HG03039 (cell line): ENCODE results near the gene FAS.

Experiments used
- ATAC-seq: cut with Tn5 transposase; IDR thresholded peaks from one replicate; pipeline ENCODE4 v1.9.1; 2021; ENCODE audit warnings: mild to moderate bottlenecking, moderate library complexity; ENCODE audit not compliant: unreplicated experiment

The FAS gene

DNA sequence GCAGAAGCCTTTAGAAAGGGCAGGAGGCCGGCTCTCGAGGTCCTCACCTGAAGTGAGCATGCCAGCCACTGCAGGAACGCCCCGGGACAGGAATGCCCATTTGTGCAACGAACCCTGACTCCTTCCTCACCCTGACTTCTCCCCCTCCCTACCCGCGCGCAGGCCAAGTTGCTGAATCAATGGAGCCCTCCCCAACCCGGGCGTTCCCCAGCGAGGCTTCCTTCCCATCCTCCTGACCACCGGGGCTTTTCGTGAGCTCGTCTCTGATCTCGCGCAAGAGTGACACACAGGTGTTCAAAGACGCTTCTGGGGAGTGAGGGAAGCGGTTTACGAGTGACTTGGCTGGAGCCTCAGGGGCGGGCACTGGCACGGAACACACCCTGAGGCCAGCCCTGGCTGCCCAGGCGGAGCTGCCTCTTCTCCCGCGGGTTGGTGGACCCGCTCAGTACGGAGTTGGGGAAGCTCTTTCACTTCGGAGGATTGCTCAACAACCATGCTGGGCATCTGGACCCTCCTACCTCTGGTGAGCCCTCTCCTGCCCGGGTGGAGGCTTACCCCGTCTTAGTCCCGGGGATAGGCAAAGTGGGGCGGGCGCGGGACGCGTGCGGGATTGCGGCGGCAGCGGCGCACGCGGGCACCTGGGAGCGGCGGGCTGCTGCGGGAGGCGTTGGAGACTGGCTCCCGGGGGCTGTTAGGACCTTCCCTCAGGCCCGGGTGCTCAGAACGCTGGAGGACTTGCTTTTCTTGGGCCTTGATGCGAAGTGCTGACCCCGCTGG is at the start of gene FAS:
Gene FAS, plus strand, starts transcription at position 415 of the 777 bp plus-strand sequence. Its CDS starts 79 bp downstream, at position 494.
- ATAC-seq, result peak; percentile 60

DNA sequence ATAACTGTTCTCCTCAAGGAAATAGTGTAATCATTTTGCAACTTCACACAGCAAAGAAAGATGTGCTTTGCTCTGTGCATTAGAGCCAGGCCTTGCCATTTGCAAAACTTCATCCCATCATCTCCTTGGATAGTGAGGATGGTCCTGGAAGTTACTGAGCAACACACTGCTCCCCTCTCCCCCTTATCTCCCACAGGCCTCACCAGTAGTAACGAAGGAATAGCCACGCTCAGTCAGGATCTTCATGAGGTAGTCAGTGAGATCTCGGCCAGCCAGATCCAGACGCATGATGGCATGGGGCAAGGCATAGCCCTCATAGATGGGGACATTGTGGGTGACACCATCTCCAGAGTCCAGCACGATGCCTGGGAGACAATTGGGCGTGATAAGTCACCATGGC is 49.6 kb upstream of the FAS start:
- no peak for ATAC-seq

DNA sequence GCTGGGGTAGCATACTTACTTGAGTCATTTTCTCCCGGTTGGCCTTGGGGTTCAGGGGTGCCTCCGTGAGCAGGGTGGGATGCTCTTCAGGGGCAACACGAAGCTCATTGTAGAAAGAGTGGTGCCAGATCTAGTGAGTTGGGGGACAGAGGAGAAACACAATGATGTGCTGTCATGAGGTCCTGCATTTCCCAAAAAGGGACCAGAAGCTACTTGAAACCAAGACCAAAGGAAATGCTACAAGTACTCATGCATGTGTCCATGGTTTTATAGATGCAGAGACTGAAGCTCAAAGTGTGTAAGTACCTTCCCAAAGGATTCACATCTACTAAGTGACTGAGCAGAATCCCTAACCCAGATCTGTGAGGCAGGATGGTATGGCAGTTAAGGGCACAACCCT is 46.8 kb upstream of the FAS start:
- no peak for ATAC-seq

DNA sequence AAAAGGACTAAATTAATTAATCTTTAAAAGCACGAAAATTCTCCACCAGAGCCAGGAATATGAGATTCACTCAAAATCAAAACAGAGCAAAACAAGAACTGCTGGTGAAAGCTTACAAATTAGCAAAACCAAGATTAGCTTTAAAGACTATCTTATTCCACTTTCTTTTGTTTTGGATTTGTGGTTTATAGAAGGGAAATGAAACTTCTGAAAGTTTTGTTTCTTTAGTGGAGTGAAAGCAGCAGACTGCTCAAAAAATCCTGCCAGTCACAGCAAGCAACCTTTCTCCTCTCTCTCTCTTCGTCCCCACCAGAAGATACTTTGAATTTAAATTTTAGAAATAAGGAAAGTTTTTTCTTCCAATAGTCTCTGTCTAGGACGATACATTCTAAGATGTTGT is 45.8 kb upstream of the FAS start:
- ATAC-seq, result no peak

DNA sequence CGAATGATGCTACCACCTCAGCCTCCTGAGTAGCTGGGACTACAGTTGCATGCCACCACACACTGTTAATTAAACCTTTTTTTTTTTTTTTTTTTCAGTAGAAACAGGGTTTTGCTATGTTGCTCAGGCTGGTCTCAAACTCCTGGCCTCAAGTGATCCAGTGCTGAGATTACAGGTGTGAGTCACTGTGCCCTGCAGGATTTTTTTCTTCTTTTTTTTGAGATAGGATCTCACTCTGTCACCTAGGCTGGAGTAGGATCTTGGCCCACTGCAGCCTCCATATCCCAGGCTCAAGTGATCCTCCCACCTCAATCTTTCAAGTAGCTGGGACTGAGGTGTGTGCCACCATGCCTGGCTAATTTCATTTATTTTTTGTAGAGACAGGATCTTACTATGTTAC is 44.4 kb upstream of the FAS start:
- no peak for ATAC-seq

DNA sequence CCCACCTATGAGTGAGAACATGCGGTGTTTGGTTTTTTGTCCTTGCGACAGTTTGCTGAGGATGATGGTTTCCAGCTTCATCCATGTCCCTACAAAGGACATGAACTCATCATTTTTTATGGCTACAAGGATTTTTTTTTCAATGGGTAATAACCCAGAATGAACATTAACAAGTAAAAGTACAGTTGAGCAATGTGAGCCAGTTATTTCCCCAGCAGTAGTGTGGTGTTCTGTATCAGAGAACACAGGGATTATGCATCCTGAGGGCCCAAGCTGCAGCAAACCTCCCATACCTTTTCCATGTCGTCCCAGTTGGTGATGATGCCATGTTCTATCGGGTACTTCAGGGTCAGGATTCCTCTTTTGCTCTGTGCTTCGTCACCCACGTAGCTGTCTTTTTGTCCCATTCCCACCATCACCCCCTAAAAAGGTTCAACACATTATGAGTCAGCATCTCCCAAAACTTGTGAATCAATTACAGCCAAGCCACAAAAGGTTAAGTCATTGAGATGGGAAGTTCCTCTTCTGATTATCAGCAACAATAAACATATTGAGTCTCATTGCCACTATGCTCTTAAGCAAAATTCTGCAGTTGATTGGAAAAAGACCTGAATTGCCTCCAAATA is 43.5 kb upstream of the FAS start:
- ATAC-seq, result no peak

DNA sequence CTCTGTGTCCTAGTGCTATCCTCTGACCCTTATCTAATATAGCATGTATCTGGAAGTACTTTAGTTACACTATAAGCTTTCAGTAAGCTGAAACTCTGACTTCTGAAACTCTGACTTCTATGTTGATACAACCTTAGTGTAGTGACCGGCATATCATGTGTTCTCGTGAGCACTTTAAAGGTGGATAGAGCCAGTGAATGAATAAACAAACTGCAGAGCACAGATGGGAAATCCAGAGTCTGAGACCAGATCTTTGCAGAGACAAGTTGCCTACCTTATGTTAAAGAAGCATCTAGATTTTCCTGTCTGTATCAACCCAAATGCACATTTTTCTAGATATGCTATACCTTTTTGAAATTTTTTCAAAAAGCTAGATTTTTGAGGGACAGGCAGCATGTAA is 41.5 kb upstream of the FAS start:
- no peak for ATAC-seq

DNA sequence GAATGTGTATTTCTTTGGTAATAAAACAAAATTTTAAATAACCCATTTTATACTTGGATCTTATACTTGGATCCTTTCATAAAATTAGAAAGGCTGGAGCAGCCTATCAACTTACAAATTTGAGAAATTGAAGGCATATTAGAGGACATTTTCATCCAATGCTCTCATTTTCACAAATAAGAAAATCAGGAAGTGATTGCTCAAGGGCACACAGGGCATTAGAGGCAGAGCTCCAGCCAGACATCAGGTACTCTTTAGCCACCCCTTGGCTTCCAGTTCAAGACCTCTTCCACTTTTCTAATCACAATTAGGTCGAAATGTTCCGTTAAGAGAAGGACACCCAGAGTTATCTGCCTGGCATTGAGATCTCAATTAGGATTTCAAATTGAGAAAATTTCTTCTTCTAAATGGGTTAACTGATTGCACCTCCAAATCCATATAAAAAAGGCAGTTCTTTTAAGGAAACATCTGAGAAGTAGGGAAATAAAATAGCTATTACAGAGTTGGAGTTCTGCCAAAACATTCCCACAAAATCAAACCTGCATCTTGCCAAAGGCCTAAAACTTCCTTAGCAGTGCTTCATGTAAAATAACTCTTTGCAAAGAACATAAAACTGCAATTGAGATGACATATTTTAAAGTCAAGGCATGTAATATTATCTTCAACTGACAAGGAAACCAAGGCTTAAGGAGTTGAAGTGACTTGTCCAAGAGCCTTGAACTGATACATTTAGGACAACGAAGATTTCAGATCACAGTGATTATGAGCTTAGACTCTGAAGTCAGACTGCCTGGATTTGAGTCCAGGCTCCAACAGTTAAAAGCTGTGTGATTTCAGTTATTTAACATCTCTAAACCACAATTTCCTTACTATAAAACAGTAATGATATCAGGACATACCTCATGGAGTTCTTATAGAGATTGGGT is 40.4 kb upstream of the FAS start:
- ATAC-seq, result no peak

DNA sequence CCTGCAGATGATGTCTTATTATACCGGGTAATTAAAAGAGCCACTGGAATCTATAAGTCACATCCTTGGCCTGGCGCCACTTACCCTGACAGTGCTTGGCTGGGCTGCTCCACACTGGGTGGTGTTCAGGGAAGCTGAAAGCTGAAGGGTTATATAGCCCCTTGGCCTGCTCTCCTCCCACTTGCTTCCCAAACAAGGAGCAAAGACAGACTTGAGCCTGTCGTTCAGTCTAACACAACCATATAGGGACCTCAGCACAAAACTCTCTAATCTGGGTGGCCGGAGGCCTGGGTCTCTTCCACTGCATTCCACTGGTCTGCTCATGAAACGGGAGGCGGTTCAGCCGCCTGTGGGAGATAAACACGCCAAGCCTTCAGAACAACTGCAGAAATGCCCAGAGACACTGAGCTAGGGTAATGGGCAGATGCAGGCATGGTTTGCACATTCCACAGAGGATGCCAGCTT is 37.9 kb upstream of the FAS start, which contains the start of gene ACTA2:
Gene ACTA2, minus strand, starts transcription at position 127 of the 465 bp plus-strand sequence. CDS start 3,843 bp downstream, outside the sequence.
- no peak for ATAC-seq

DNA sequence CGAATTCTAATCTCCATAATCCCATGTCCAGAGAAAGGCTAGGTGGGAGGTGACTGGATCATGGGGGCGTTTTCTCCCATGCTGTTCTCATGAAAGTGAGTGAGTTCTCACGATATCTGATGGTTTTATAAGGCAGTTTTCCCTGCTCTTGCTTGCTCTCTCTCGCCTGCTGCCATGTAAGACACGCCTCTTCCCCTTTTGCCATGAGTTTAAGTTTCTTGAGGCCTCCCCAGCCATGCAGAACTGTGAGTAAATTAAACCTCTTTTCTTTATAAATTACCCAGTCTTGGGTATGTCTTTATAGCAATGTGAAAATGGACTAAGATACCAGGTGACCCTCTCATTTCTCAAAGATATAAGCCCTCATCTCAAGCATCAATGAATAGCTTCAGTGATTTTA is 36.9 kb upstream of the FAS start:
- ATAC-seq, result no peak

DNA sequence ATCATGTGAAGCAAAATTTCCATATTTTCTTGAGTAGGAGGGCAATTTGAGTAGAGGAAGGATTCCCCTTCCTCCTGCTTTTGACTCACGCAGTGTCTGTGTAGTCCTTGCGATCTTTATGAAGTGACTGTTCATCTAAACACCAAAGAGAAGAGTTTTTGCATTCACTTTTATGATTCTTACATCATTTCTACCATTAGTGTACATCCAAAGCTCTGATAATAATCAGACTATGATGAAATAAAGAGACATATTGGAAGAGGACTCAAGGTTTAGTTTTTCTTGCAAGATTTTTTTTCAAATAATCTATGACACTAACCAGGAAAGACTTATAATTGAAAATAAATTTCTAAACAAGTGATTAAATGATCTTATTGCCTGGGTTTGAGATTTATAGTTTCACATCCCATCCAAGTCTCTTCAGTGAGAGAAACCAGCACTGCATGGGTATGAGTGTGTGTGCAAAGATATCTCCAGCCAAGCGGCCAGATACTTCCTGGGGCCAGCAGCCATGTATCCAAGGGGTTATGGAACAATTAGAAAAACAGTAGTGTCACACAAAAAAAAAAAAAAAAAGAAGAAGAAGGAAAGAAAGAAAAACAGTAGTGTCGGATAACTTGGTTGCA is 36.0 kb upstream of the FAS start:
- no peak for ATAC-seq

DNA sequence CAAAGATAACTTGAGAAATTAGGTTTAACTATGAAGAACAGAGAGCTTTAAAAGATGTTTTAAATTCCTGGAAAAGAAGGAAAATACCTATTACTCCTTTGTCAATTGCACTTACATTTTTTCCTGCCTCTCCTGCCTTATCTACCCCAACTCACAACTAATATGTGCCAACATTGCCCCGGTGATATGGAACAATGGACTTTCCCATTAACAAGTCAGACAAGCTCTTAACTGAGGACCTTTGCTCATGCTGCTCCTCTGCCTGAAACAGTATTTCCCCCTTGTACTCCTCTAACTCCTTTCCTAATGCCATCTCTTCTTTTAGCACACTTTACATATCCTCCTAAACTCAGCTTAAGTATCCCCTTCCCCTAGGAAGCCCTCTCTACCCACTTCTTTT is 33.2 kb upstream of the FAS start:
- ATAC-seq, result no peak

DNA sequence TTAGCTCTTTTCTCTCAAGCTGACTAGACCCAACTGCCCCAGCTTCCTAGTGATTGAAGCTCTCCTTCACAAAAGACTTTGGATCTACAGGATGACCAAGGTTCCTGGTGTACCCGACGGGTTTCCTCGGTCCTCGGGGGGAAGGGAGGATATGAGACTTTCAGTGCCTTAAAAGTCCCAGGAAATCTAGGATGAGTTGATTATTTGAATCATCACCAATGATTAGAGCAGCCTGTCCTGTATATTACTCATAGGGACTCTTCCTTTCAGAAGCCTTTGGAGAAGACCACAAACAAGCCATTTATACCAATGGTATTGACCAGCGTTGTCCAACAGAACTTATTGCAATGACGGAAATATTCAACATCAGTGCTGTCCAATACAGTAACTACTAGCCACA is 31.9 kb upstream of the FAS start:
- no peak for ATAC-seq

DNA sequence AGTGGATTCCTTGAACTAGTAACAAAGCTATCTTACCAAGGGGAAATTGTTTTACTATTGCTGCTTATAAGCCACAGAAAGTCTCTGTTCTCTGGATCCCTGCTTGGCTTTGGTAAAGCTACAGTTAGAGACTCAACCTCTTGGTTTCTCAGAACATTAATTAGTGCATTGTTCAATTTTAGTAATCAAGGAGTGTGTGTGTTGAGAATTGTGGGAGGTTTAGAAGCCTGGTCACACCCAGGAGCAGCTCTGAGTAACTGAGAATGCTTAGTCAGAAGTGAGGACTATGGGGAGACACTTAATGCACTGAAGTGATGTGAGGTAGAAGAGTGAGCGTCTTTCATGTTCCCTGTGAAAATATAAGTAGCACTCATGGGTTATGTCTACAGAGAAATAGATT is 29.8 kb upstream of the FAS start:
- no peak for ATAC-seq

DNA sequence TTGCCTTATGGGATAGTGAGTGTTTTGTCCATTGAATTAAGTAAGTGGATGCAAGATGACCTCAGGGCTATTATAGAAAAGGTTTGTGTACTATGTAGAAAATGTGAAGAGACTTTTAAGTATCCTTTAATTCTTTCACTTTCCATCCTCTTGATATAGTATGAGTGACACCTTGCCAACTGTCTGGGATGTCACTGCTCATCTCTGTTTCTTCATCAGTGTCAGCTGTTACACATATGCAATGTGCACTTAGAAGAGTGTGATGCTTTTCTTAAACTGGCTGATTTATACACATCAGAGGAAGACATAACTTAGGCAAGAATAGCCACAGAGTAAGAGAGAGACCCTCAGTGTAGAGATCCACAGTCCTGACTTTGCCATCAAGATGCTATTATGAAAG is 29.3 kb upstream of the FAS start:
- no peak for ATAC-seq

DNA sequence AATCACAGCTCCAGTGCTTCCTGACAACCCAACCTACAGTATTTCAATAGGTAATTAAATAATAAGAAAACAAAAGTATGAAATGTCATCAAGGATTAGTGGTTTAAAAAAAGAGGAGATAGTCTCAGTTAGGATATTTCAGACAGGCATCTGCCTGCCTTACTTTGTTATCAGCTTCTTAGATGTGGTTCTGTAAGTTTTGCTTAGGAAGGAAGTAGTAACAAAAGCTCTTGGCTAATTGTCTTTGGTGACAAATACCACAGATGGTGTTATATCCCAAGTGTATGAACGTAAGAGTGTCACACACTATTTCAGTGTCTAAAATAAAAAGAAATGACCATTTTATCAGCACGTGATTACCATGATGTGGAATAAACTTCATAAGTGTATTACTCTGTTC is 28.3 kb upstream of the FAS start:
- ATAC-seq, result no peak

DNA sequence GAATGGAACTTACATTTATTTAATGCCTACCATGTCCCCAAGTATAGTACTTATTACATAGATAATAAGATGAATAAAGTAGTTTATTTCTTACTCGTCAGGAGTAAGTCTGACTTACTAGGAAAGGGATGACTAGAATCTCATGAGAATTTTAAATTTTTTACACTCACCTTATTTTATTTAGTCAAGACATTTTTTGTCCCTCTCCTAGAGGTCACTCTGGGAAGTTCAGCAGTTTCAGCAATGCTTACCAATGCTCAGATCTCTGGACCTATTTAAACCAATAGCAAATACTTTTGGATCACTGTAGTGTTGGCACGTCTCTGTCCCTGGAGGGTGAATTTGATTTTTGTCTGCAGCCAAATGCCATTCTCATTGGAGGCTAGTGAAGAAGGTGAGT is 27.3 kb upstream of the FAS start:
- no peak for ATAC-seq

DNA sequence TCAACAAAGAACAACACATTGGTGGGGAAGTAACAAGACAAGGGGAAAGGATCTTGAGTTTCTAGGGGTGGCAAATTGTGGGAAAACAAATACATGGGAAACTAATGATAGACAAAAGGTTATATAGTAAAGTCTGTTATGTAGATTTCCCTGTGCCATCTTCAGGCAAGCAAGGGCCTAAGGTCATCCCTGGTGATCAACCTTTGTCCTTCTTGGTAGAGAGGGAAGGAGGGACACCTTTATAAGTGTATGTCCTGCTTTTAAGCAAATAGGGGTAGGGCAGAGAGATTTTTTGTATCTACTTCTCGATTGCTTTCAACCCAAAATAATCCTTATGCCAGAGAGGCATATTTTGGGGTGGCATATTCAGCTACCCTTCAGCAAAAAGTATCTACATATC is 26.2 kb upstream of the FAS start:
- ATAC-seq, result no peak

DNA sequence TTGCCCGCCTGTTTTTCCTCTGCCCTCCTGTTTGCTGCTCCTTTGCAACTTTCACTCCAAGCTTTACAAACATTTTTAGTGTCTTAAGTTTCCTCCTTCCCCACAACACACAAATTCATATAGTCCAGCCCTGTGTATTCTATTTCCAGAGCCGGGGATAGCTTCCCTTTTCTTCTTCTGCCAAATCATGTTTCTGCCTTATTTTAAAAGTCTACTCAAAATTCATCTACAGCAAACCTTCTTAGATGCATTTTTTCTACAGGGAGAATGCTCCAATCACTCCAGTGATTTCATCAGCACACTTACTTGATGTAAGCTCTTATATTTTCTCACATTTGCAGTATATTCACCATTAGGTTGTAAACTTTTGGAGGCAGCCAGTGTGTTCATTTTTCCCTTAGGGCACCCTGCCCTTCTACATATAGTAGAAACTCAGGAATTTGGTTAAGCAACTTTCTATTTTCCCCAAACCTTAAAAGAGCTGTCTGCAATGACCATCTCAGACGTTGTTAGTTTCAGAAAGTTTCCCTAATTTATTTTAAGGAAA is 25.7 kb upstream of the FAS start:
- ATAC-seq, result no peak

DNA sequence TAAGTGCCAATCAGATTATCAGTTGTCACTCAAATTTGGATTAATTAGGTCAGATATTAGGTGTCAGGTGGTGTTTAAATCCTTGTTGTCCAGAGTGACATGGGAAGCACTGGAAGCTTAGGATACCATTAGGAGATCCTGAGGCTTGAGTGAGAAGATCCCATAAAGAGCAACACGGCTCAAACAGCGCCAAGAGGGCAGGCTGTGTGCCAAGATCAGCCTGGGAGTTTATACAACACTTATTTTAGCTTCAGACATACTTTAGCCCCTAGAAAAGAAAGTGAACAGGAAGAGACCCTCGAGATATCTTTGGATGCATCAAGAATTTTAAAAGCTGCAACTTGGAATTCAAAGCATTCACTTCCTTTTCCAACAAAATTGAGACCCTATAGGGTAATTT is 23.8 kb upstream of the FAS start:
- no peak for ATAC-seq

DNA sequence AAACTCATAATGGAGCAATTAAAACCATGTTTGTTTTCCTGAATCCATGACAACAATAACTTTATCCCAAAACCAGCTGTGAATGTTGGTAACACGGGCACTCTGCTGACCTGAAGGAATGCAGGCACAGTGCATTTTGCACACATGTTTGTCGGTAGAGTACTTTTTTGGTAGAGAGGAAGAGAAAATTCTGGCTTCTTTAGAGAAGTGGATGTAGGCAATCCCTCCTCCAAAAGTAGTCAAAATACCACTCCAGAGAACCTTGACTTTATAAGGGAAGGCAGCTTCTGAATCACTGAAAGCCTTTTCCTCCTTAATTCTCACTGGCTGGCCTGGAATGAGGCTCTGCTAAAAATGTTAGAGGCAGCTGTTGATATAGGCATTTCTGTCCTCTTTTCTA is 22.2 kb upstream of the FAS start:
- ATAC-seq, result no peak
